ENCODE measurements around the gene KRT1.

- TF ChIP-seq CTCF (IDR thresholded peaks at IDR 0.05) (no peak), POLR2AphosphoS5 (IDR thresholded peaks at IDR 0.05) (no peak), POLR2A (IDR thresholded peaks at IDR 0.05) (no peak)
Measured at GRCh38 chr12:52675301-52675701, 4.9 kb downstream of the KRT1 start.

Measured in prostate gland (tissue), 2 donors.